D721Med (cell line): Measurements from ENCODE around the gene BACH2.

Experiments
- DNase-seq: peaks from one replicate; pipeline ENCODE4 v3.0.0; 2011; ENCODE audit warnings: low spot score; ENCODE audit not compliant: insufficient read length
- FAIRE-seq: peaks from 2 replicates; lab custom pipeline; 2011; peaks lifted over from hg19 to GRCh38; lab: Jason Lieb, UNC
- TF ChIP-seq, protein P1 (sequence below): IDR thresholded peaks from 2 replicates; pipeline ENCODE4 v1.5.1; 2012; ENCODE audit warnings: mild to moderate bottlenecking, control low read depth; ENCODE audit not compliant: insufficient read depth; ENCODE audit errors: missing control alignments

The BACH2 gene

DNA sequence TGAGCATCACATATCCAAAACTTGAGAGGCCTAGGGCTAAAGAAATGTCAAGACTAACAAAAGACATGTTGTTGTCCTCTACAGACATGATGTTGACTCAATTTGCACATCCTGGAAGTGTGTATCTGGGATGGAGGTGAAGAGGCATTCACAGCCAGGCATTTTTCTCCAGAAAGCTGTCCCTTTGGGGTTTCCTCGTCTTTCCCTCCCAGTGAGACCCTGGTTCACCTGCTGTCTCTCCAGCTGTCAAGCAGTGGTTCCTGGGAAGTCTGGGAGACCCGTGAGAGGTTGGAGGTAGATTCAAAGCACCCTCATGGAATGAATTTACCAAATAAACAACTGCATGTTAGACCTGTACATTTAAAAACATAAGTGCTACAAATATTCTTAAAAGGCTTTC, 32.1 kb downstream of the BACH2 start:
- TF ChIP-seq, protein P1, sequence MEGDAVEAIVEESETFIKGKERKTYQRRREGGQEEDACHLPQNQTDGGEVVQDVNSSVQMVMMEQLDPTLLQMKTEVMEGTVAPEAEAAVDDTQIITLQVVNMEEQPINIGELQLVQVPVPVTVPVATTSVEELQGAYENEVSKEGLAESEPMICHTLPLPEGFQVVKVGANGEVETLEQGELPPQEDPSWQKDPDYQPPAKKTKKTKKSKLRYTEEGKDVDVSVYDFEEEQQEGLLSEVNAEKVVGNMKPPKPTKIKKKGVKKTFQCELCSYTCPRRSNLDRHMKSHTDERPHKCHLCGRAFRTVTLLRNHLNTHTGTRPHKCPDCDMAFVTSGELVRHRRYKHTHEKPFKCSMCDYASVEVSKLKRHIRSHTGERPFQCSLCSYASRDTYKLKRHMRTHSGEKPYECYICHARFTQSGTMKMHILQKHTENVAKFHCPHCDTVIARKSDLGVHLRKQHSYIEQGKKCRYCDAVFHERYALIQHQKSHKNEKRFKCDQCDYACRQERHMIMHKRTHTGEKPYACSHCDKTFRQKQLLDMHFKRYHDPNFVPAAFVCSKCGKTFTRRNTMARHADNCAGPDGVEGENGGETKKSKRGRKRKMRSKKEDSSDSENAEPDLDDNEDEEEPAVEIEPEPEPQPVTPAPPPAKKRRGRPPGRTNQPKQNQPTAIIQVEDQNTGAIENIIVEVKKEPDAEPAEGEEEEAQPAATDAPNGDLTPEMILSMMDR = no peak
- DNase-seq = no peak
- FAIRE-seq = no peak

DNA sequence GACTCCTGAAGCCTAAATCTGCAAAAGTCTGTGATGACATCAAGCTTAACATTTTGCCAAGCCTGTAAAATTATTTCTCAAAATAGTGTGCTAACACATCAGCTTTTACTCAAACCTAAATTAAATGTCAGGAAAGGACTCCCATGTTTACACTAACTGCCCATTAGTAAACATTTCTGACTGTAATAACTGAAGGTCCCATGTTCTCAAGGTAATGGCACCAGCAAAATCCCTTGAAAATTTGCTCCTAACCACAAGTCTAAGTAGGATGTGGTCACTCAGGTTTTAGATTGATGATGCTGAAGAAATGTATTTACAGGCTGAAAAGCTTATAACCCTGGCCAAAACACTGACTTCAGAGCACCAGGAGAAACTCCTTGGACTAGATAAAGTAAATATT, 33.0 kb downstream of the BACH2 start:
- TF ChIP-seq, protein P1 = no peak
- no peak for DNase-seq
- FAIRE-seq = no peak

DNA sequence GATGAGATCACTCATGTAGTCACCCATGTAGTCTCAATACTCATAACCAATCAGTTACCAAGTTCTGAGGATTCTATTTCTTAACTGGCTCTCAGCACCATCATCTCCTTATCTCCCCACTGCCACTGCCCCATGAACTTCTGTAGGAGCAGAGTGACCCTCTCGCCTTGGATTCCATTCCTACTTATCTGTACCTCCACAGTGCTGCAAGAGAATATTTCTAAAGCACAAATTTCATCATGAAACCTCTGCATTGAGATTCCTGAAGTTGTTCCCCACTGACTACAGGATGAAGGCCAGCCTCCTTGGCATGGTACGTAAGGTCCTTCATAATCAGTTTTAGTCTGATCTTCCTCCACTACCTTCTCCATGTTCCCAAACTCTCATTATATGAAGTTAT, 34.8 kb downstream of the BACH2 start:
- FAIRE-seq = no peak
- no peak for DNase-seq
- TF ChIP-seq, protein P1 = no peak

DNA sequence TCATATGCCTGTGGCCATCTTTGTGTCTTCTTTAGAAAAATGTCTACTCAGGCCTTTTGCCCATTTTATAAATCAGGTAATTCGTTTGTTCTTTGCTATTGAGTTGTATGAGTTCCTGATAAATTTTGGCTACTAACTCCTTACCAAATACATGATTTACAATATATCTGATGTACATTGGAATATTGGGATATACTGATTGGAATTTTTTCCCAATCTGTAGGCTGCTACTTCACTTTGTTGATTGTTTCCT, 39.2 kb downstream of the BACH2 start:
- TF ChIP-seq, protein P1 = no peak
- DNase-seq (no peak), FAIRE-seq (no peak)

DNA sequence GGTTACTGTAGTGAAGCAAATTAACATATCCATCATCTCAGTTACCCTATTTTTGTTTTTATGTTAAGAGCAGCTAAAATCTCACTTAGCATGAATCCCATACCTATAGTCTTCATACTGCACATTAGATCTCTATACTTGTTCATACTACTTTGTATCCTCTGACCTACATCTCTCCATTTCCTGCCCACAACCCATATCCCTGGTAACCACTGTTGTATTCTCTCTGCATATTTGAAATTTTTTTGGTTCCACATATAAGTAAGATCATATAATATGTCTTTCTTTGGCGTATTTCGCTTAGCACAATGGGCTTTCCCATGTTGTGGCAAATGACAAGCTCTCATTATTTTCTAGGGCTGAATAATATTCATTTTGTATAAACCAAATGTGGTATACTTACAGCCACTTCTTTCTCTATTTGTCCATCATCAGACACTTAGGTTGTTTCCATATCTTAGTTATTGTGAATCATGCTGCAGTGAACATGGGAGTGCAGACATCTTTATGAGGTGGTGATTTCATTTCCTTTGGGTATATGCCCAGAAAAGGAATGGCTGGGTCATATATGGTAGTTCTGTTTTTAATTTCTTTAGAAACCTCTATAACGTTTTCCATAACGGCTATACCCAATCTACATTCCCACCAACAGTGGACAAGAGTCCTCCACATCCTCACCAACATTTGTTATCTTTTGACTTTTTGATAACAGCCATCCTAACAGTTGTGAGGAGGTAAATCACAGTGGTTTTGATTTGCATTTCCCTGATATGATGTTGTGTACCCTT, 39.8 kb downstream of the BACH2 start:
- TF ChIP-seq, protein P1 = no peak
- DNase-seq (no peak), FAIRE-seq (no peak)

DNA sequence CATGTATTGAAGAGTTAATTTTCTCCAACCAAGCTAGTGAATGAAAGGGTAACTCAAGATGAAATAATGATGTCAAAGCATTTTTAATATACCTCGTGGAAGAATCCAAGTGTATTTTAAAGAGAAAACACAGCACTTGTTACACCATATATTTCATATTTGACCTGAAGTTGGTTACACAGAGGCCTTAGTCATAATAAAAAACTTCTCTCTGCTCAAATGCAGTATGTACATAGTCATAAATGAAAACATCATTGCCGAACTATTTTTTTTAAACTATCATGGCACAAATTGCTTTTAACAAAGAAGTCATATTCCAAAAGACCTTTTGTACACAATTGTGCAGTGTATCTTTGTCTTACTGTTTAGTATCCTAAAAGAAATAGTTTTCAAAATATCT, 43.0 kb downstream of the BACH2 start:
- DNase-seq (no peak), FAIRE-seq (no peak)
- TF ChIP-seq, protein P1 = no peak

DNA sequence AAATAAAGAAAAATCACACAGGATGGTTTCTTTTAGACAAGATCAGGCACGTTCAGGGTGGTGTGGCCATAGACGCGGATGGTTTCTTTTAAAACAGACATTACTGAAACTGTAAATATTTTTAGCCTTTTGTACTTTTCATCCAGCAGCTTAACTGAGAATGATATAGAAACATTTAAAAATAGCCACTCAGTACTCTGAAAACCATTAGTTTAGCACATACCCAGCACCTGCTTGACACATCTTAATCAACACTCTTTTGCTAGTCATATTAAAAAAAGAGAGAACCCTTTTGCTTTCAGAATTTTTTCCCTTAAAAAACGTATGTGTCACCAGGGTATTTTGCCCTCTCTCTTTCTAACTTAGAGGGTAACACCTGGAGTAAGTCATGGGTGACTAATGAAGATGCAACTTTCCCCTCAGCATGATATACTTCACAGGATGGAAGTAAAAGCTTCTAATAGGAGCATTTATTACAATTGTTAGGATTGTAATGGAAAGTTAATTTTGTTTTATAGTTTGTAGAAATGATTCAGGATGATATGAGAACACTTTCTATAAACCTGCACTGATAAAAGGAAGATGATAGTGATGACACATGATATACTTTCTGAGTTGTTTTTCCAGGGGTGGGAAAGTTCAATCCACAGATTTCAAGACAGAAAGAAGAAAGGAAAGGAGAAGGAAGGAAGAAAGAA, 45.2 kb downstream of the BACH2 start:
- FAIRE-seq (no peak), DNase-seq (no peak)
- TF ChIP-seq, protein P1 = no peak
